Activated T-cell treated with anti-CD3 and anti-CD28 coated beads, Interleukin-2, amount 50 U/mL, for 1 hour (primary cell): ENCODE measurements around the gene VPS33A.
A peak's percentile ranks its signal among the peaks of the same experiment; 100 is the strongest.
"Not testable (repeated sequence)": the region's sequence is repeated elsewhere in the genome, so short reads cannot be mapped to it uniquely, and the experiment has no call there.

Experiments used
- DNase-seq: peaks from one replicate; pipeline ENCODE4 v3.0.0-alpha.2; 2020

VPS33A gene

DNA sequence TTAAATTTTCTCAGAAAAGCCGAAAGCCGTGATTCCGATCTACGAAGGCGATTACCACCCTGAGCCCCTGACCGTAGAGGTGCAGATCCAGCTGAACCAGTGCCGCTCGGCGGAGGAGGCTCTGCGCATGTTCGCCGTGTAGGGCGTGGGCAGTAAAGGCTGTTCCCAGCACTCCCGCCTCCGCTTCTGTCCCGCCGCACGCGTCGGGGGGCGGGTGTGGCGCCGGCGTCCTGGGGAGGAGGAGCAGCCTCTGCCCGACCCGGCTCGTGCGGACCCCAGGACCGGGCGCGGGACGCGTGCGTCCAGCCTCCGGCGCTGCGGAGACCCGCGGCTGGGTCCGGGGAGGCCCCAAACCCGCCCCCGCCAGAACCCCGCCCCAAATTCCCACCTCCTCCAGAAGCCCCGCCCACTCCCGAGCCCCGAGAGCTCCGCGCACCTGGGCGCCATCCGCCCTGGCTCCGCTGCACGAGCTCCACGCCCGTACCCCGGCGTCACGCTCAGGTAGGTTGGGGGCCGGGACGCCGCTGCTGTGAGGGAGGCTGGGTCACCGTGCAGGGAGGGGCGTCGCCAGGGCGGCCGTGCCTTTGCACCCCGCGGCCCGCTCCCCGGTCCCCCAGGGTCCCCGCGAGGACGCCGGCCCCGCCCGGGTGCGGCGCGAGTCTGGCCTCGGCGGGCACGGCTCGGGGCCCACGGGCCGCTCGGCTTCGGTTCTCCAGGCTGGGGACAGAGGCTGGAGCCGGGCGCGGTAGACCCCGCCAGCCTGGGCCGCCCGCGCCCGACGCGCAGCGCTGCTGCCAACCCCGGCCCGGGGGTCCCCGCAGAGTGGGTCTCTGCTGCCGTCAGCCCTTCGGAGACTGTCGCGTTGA lies 62.8 kb downstream of the VPS33A start, which contains the start of gene B3GNT4:
B3GNT4 (plus strand) TSS at position 409 of the 866 bp plus-strand sequence. CDS start 910 bp downstream, outside the sequence.
- peak; percentile 79 for DNase-seq

DNA sequence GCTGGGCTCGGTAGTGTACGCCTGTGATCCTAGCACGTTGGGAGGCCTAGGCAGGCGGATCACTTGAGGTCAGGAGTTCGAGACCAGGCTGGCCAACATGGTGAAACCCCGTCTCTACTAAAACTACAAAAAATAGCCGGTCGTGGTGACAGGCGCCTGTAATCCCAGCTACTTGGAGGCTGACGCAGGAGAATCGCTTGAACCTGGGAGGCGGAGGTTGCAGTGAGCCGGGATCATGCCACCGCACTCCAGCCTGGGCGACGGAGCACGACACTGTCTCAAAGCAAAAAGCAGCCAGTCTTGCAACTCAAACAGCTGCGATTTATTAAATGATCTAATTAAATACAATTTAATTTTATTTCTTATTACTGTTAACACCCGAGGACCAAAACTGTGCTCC lies 63.5 kb downstream of the VPS33A start:
- not testable (repeated sequence) for DNase-seq

DNA sequence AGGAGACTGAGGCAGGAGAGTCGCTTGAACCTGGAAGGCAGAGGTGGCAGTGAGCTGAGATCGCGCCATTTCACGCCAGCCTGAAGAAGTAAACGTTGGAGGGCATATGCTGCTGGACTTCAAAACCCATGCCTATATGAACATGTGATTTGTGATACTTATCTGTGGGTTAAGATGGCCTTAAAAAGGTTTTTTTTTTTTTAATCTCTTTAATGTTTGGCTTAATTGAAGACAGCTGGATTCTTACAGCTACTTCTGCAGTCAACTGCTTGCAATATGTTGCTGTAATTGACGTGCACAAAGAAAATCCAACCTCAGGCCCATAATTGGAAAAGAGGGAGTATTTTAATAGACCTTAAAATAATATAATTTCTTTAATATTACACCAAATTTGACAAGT lies 64.3 kb downstream of the VPS33A start:
- DNase-seq: no peak

DNA sequence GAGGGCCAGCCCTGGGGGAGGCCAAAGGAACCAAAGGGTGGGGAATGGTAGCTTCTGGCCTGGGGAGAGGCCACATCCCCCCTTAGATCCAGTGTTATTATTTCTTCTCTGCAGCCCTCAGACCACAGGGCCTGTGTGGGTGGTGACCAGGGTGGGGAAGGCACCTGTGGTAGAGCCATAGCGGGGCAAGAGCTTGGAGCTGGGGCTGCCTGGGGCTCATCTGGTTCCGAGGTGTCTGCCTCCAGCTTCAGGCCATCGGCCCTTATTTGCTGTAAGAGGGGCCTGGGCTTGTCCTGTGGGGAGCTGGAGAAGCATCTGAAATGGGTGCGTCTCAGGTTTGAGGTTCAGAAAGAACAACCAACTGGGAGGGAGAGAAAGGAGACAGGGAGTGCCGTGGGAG lies 64.9 kb downstream of the VPS33A start:
- no peak for DNase-seq

DNA sequence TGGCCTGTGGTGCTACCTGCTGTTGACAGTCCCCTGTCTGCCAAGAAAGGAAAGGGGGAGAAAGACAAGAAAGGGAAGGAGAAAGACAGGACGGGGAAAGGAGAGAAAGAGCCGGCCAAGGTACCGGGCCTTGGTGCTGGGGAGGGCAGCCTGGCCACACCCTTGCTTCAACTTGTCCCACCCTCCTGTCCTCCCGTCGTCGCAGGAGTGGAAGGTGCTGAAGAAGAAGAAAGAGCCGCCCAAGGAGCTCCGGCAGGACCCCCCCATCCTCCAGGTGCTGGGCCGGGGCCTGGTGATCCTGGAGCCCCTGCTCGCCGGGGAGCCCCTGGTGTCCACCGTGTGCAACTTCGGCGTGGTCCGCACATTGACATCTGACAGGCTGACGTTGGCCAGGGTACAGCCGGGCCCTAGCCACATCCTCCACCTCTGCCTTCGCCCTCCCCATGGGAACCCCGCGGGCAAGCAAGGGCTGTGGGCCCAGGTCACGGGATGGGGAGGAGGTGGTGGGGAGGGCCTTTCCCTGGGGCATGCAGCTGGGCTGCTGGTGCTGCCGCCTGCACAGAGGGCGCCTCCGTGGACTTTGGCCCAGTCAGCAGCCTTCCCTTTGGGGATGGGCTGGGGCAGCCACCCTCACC lies 65.6 kb downstream of the VPS33A start:
- no peak for DNase-seq

DNA sequence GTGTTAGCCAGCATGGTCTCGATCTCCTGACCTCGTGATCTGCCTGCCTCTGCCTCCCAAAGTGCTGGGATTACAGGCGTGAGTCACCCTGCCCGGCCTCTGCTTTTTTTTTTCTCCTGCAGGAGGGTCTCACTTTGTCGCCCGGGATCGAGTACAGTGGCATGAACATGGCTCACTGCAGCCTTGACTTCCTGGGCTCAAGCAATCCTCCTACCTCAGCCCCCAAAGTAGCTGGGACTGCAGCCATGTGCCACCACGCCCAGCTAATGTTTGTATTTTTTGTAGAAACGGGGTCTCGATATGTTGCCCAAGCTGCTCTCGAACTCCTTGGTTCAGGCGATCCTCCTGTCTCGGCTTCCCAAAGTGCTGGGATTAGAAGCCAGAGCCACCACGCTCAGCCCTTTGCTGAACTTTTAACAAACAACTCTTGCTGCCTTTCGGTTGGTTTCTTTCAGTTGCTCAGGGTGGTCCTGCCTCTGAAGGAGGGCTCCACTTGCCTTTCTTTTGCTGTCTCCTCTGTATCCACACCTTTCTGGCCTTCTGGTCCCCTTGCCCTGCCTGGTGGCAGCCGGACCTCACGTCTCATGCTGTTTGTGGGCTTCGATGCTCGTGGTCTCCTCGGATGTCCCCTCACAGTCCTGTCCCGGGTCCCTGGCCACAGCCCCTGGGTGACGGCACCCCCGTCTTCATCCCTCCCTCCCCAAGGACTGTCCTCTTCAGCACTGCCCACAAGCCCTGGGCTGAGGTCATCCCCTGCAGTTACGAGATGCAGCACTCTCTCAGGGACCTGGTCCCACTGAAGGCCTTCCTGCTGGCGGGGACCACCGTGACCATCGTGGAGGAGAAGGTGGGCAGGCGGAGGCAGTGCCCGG lies 66.6 kb downstream of the VPS33A start:
- no peak for DNase-seq

DNA sequence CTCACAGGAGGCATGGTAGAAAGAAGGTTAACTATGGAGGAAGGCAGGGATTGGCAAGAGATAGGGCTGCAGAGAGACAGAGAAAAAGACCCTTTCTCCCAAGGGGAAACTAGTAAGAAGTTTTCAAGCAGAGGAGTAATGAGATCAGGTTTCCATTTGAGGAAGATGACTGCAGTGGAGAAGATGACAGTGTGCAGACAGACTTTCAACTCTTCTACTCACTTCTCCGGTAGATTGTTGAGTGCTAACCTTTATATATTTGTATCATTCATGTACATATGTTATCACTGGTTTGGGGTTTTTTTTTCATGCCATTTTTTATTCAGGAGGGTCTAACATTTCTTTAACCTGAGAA lies 68.7 kb downstream of the VPS33A start:
- DNase-seq: no peak

DNA sequence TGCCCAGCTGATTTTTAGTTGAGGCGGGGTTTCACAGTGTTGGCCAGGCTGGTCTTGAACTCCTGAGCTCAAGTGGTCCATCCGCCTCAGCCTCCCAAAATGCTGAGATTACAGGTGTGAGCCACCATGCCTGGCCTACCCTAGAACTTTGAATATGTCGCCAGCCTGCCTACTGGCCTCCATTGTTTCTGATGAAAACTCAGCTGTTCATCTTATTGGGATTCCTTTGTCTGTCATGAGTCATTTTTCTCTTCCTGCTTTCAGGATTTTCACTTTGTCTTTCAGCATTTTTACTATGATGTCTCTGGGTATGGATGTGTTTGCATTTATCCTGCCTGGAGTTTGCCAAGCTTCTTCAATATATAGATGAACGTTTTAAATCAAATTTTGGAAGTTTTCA lies 70.9 kb downstream of the VPS33A start:
- DNase-seq: no peak

DNA sequence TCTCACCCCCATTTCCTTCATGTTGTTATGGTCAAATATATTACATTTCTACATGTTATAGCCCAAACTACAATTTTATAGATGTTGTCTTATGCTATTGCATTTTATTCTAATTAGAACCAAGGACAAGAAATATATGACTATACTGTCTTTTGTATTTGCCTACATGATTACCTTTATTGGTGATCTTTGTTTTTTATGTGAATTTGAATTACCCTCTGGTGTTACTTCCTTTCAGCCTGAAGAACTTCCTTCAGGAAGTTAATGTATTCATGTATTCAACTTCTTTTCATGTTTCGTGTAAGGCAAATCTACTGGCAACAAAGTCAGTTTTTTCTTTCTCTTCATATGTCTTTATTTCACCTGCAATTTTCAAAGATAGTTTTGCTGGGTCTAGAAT lies 71.5 kb downstream of the VPS33A start:
- no peak for DNase-seq

DNA sequence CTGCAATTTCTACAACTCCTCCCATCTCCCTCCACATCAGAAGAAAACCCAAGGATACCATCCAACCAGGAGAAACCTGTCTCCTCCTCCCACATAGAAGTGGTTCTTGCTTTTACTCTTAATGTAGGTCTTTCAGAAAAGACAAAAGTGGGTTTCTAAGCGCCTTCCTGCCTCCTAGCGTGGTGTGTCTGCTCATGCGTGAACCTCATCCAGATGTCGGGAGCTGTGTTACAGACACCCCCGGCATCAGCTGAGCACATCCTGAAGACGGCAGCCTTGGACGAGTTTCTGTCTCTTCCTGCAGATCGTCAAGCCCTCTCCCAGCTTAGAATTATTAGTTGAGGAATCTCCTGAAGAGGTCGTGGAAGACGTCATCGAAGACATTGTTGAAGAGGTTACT lies 73.9 kb downstream of the VPS33A start:
- no peak for DNase-seq

DNA sequence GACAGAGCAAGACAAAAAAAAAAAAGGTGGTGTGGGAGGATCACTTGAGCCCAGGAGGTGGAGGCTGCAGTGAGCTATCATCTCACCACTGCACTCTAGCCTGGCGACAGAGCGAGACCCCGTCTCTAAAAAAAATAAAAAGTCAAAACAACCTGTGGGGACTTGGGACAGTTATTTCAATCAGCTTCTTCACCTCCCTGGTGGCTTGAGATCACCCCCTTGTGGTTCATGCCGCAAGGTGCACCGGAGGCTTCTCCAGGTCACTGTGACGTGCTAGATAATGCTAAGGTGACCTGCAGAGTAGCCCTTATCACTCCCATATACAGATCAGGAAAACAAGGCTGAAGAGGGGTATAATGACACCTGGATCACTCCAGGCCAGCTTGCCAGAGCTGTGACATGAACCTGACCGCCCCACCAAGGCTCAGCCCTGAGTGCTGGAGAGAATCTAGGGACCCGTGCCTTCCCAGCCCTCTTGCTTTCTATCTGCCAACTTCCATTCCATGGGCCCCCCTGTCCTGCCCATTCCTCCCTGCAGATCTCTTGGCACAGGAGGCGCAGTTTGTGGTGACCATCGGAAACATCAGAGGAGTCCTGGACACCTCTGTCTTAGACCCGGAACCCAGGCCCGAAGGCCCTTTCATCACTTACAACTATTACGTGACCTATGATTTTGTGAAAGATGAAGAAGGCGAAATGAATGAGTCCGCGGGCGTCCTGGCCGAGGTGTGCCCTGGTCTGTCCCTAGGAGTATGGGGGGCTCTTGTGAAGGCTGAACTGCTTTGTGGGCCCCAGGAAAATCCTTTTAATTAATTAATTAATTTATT lies 75.2 kb downstream of the VPS33A start:
- DNase-seq: peak; percentile 68

DNA sequence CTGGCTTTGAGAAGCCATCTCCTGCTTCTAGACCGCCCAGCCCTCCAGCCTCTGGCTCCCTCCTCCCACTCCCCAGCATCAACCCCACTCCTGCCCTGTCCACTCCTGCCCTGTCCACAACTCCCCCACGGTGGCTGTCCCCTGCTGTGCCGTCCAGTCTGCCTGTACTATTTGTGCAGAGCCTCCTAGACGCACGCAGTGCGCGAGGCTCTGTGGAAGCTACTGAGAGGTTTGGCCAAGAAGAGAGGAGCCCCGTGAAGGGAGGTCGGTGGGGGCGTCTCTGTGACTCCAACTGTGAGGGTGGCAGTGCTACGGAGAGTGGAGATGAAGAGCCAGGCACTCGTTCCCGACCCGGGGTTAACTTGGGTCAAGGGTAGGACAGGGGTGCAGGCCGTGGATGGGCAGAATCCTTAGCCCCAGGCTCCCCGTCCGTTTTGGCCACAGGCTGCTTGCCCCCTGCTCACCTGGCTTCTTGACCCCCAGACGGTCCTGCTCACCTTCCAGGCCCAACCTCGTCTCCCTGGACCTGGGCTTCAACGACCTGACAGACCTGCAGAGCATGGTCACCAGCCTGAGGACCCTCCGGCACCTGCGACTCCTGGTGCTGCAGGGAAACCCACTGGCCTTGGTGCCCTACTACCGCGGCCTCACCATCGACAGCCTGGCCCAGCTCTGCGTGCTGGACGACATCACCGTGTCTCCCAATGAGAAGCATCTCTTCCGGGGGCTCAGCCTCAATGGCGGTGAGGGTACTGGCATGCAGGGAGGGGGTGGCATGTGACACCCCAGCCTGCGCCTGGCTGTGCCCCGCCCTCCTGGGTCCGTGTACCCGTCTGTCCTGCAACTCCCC lies 76.4 kb downstream of the VPS33A start:
- DNase-seq: no peak

DNA sequence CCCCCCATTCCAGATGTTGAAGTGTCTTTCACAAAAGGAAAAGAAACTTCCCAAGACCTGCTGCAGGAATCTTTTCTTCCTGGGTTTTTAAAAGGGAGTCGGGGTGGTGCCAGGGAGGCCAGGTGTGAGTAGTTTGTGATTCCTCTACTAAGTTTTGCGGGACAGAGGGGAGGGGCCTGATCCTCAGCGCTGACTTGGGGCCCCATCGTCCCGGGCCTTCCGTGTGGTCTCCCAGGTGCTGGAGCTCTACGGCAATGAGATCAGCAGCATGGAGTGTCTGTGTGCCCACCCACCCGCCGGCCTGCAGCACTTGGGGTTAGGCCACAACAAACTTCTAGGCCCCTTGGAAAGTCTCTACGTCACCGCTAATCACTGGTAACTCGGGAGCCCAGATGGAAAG lies 78.8 kb downstream of the VPS33A start:
- DNase-seq: no peak

DNA sequence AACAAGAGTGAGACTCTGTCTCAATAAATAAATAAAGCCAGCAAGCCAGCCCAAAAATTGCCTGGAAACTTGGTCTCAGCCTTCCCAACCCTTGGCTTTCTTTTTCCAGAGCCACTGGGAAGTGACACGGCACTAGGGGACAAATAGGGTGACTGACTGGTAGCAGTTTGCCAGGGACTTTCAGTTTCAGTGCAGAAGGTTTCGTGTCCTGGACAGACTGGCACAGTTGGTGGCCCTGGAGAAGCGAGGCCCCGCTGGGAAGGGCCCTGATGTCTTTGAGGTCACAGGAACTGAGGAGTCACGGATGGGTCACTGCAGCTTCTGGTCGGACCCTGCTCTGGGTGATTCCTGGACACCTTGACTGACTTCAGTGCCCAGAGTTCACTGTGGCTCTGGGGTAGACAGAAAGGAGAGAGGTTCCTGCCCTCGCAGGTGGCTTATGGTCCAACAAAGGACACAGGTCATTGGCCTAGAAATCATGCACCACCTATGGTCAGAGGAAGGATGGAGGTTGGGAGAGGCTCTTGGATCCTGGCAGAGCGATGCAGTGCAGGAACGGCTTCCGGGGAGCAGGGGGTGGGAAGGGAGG lies 80.7 kb downstream of the VPS33A start:
- no peak for DNase-seq

DNA sequence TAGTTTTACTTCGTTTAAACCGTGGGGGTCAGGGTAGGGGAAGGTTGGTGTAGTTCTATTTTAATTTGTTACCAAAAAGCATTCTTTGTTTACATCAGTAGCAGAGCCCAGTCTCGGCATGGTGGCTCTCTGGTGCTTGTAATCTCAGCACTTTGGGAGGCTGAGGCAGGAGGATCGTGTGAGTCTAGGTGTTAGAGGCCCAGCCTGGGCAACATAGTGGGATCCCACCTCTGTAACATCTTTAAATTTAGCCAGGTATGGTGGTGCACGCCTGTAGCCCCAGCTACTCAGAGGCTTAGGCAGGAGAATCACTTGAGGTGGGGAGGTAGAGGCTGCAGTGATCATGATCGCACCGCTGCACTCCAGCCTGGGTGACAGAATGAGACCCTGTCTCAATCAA lies 81.2 kb downstream of the VPS33A start:
- DNase-seq: no peak

DNA sequence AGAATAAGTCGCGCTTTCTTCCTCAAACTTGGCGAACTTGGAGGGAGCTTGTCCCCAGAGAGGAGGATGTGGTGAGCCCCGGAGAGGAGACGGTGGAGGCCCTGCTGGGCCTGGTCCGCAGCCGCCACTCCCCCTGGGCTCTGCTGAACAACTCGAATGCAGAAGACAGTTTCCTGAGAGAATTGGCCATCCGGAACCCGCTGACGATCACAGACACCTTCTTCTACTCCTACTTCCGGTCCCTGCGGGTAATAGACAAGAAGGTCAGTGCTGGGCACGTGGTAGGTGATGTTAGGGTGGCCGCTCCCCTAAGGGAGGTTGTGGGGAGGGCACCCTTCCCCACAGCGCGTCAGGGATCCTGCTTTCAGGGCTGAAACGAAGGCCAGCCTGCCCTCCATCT lies 81.8 kb downstream of the VPS33A start:
- DNase-seq: no peak

DNA sequence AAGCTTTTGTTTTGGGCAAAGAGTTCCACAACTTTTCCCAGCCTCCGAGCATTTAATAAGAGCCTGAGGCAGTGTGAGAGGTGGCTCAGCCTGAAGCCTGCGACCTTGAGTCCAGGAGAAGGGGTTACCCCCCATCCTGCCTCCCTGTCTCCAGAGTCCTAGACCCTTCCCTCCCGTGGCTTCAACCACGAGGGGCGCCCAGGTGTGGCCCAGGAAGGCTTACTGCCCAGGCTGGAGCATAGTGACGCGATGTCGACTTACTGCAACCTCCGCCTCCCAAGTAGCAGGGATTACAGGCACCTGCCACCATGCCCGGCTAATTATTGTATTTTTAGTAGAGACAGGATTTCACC lies 82.7 kb downstream of the VPS33A start:
- DNase-seq: no peak

DNA sequence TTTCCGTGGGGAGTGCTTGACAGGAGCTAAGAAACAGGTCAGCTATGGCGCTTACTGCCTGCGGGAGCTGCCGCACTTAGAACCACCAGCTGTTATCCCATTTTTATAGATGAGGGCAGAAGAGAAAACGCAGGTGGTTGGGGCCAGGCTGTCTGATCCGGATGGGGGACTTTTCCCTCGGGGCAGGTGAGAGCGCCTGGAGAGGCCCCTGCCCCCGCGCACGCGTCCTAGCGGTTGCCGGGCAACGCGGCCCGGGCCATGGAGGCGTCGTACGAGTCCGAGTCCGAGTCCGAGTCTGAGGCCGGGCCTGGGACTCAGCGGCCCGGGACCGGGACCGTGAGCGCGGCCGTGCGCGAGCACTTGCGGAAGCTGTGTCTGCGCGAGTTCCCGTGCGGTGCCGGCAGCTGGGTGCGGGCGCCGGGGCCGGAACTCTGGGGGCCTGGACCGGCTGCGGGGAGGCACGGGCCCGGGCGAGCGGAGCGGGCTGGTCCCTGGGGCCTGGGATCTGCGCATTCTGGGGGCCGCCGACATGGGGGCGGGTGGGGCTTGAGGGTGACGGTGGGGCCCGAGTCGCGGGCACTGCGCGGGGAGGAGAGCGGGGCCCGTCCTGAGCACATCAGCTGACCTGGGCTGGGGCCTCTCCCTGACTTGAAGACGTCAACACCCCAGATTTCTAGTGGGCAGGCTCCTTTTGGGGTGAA lies 83.3 kb downstream of the VPS33A start, which contains the start of gene LRRC43:
LRRC43 (plus strand) TSS at position 237 of the 701 bp plus-strand sequence; CDS start at position 259, 22 bp downstream.
- DNase-seq: peak; percentile 43
